Fibroblast of upper back skin (primary cell): Measurements from ENCODE around the gene F8.
"Not testable (repeated sequence)": the region's sequence is repeated elsewhere in the genome, so short reads cannot be mapped to it uniquely, and the experiment has no call there.

Experiments used
- DNase-seq: peaks from one replicate; pipeline ENCODE4 v3.0.0-alpha.2; 2013

The F8 gene

DNA sequence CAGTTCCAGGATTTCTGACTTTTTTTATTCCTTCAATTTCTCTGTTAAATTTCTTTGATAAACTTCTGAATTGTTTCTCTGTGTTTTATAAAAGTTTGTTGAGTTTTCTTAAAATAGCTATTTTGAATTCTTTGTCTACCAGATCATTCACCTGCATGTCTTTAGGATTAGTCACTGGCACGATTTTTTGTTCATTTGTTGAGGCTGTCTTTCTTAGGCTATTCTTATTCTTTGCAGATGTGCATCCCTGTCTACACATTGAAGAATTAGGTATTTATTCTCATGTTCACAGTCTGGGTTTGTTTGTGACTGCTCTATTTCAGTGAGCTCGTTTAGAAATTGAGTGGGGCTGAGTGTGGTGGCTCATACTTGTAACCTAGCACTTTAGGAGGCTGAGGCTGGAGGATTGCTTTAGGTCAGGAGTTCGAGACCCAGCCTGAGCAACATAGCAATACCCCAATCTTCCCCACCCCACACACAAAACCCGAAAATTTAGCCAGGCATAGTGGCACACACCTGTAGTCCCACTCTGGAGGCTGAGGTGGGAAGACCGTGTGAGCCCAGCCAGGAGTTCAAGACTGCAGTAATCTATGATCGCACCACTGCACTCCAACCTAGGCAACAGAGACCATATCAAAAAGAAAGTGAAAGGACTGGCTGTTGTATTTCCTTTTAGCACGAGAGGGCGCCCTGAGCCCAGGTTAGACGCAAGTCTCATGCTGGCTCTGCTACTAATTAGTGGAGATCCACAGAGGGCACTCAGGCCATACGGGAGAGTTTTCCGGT, 42.0 kb downstream of the F8 start:
- DNase-seq = peak; percentile 63

DNA sequence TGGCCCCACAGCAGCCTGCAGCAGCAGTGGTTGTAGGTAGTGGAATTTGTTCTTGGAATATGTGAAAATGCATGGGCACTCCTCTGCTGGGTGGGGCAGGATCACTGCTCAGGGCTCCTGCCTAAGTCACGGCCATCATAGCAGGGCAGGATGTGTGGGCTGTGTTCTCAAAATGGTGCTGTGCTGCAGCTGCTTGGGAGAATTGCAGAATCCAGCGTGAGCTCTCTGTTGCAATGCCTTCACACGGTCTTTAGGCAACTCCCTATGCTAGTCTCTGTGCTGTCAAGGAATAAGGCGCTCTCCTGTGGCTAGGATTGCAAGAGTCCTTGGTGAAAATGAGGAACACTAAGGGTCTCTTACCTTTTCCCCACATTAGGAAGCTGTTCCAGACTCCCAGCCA, 42.9 kb downstream of the F8 start:
- no peak for DNase-seq

DNA sequence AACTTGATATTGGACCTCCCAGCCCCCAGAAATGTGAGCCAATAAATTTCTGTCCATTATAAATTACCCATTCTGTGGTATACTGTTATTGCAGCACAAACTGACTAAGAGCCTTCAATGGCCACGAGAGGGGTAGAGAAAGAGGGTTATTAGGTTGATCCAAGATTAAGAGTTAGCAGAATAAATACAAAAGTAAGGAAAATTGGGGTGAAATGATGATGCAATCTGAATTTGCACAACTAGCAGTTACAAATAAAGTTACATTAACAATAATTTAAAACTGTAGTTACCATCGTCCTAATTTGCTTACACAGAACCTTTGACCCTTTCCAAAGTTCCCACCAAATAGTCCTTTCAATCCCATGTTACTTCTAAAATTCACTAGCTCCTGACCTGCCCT, 54.2 kb downstream of the F8 start:
- DNase-seq = no peak

DNA sequence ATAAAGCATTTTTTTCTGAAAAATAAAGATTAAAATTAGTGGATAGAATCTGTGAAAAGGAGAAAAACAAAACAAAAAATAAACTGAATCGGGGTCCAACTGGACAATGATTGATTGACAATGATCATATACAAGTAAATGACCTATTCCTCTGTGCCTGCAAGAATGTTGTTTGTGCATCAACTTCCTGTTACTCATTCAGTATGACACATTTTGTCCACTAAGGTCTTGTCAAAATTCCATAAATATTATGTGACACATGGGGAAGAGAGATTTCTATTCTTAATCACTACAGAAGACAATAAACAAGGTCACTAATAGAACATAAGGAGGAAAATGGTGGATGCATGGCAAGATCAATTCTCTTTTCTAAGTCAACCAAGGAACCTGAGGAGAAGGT, 54.9 kb downstream of the F8 start:
- DNase-seq = no peak

DNA sequence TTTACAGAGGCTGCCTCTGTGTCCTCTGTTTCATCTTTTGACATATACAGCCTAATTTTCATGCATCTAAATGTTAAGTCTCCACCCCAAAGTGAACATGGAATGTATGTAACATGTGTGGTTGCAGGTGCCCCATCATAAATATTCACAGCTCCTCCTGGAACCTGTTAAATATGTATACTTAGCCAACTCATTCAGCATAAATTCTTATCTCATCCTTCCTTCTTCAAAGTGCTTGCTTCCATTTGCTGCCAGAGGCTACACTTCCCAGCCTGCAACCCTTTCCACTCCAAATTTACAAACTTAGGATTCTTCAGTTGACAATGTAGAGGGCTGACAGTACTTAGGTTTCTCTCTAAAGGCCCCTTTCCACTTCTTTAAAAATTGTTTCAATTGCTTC, 60.6 kb downstream of the F8 start:
- DNase-seq = no peak

DNA sequence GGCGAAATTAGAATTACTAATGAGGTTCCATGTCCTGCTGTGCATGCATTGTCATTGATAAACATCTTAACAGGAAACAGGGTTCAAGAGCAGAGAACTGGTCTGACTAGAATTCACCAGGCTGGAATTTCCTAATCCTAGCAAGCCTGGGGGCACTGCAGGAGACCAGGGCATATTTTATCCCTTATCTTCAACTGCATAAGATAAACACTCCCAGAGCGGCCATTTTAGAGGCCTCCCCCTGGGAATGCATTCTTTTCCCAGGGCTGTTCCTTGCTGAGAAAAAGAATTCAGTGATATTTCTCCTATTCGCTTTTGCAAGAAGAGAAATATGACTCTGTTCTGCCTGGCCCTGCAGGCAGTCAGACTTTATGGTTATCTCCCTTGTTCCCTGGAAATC, 66.7 kb downstream of the F8 start:
- DNase-seq = not testable (repeated sequence)

DNA sequence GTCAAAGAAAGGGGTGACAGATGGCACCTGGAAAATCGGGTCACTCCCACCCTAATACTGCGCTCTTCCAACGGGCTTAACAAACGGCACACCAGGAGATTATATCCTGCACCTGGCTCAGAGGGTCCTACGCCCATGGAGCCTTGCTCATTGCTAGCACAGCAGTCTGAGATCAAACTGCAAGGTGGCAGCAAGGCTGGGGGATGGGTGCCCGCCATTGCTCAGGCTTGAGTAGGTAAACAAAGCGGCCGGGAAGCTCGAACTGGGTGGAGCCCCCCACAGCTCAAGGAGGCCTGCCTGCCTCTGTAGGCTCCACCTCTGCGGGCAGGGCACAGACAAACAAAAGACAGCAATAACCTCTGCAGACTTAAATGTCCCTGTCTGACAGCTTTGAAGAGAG, 83.3 kb downstream of the F8 start:
- DNase-seq = not testable (repeated sequence)

DNA sequence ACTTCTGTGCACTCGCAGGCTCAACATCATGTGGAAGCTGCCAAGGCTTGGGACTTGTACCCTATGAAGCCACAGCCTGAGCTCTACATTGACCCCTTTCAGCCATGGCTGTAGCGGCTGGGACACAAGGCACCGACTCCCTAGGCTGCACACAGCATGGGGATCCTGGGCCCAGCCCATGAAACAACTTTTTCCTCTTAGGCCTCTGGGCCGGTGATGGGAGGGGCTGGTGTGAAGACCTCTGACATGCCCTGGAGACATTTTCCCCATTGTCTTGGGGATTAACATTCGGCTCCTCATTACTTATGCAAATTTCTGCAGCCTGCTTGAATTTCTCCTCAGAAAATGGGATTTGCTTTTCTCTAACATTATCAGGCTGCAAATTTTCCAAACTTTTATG, 97.8 kb downstream of the F8 start:
- not testable (repeated sequence) for DNase-seq

DNA sequence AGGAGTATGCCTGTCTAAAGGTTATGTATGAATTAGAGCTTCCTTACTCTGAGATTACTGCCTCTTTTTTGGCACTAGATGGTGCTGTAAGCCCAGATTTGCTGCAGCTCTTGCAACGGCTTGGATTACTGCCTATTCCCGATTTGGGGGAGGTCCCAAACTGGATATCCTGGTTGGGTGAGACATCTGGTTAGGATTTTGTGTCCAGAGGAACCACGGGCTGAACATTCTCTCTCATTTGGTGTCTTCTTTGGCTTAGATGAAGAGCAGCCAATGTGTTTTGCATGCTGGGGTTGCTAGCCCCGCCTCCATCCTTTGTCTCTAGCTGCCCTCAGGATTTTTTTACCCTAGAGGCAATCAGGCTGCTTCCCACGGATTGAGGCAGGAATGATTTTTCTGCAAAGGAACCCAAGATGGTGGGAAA, 104.5 kb downstream of the F8 start:
- peak; percentile 89 for DNase-seq

DNA sequence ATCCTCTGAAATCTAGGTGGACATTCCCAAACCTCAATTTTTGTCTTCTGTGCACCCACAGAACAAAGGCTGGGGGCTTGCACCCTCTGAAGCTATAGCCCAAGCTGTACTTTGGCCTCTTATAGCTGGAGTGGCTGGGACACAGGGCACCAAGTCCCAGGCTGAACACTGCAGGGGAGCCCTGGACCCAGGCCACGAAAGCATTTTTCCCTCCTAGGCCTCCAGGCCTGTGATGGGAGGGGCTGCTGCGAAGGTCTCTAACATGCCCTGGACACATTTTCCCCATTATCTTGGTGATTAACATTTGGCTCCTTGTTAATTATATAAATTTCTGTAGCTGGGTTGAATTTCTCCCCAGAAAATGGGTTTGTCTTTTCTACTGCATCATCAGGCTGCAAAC, 108.5 kb downstream of the F8 start:
- no peak for DNase-seq

DNA sequence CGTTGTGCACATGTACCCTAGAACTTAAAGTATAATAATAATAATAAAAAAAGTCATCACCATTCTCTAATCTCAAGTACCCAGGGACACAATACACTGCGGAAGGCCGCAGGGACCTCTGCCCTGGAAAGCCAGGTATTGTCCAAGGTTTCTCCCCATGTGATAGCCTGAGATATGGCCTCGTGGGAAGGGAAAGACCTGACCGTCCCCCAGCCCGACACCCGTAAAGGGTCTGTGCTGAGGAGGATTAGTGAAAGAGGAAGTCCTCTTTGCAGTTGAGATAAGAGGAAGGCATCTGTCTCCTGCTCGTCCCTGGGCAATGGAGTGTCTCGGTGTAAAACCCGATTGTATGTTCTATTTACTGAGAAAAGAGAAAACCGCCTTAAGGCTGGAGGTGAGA, 112.0 kb downstream of the F8 start:
- not testable (repeated sequence) for DNase-seq

DNA sequence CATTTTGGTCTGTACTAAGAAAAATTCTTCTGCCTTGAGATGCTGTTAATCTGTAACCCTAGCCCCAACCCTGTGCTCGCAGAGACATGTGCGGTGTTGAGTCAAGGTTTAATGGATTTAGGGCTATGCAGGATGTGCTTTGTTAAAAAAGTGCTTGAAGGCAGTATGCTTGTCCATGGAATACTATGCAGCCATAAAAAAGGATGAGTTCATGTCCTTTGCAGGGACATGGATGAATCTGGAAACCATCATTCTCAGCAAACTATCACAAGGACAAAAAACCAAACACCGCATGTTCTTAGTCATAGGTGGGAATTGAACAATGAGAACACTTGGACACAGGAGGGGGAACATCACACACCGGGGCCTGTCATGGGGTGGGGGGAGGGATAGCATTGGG, 112.5 kb downstream of the F8 start:
- DNase-seq = not testable (repeated sequence)

DNA sequence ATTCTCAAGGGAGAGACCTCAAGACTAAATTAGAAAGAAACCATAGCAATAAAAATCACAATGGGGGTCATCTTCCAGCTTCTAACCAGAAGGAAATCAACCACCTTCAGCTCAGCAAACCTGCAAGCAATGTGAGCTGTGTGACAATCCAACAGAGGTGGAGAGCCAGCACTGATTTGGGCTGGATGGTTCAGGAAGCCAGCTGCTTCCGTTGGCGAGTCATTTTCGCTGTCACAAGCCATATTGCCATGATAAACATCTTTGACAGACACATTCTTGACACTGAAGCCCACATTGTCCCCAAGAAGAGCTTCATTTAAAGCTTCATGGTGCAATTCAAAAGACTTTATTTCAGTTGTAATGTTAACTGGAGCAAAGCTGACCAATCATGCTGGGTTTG, 113.7 kb downstream of the F8 start:
- DNase-seq = no peak

DNA sequence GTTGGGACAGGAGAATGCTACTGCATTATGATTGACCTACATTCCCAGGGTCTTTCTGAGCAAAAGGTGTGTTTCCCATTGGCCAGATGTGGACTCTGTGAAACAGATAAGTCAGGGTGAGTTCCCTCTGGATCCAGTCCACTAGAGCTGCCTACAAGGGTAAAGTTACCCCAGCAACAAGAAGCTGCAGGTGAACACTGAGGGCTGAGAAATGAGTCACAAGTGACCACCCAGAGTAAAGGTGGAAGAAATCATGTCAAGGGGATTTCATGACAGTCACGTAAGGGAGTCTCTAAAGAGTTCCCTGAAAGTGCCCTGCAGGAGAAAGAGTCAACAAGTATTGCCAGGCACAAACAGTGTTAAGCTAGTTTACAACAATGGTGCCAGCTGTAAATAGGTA, 120.1 kb downstream of the F8 start:
- DNase-seq = no peak

DNA sequence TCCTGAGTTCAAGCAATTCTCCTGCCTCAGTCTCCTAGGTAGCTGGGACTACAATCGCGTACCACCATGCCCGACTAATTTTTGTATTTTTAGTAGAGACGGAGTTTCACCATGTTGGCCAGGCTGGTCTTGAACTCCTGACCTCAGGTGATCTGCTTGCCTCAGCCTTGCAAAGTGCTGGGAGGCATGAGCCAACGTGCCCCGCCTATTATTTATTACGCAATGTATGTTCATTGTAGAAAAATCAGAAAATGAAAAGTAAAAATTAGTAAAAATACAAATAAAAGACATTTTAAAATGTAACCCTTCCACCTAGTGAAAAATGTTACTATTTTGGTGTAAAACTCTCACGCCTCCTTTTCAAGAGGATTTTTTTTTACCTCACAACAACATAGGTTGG, 122.2 kb downstream of the F8 start:
- DNase-seq = no peak

DNA sequence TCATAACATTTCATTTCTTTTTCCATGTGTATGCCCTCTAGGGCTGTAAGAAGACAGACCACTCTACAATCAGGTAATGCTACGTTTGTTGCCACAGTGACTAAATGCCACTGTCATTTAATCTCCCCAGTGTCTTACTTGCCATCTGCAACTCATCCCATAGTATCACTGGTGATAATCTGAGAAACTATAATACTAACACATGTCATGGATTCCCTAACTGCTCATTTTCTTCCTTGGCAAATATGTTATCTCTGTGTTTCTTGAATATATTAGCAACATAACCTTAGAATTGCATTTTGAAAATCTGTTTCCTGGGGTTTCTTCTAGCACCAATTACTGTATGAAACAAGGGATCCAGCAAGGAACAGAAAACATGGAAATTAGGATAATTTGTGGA, 130.2 kb downstream of the F8 start:
- DNase-seq = no peak

DNA sequence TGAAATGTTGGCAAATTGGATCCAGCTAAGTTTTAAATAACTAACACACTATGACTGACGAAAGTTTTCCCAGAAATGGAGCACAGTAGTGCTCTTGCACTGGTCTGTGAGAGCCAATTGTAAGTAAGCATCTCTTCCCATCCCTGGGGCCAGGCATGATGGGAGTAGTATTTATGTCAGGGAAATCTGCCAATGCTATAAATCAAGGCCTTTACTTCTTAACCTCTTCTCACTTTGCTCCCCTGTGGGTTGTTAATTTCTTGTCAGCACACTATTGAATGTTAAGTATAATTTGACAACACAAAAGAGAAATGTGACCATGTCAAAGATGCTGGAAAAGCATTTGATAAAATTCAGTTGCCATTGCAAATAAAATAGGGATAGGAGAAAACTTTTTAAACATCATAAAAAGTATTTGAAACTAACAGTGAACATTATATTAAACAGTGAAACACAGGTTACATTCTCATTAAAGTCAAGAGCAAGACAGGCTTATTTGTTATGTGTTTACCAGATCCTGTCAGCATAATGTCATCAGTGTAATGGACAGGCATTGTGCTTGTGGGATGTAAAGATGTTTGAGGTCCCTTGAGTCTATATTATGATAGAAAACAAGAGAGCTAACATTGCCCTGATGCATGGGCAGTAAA, 131.4 kb downstream of the F8 start:
- peak; percentile 3 for DNase-seq

DNA sequence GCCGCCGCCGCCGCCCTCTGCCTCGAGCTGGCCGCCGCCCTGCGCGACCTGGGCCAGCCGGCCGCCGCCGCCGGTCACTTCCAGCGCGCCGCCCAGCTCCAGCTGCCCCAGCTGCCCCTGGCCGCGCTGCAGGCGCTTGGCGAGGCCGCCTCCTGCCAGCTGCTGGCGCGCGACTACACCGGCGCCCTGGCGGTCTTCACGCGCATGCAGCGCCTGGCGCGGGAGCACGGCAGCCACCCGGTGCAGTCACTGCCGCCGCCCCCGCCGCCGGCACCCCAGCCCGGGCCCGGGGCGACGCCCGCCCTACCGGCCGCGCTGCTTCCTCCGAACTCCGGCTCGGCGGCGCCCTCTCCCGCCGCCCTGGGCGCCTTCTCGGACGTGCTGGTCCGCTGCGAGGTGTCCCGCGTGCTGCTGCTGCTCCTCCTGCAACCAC, 135.7 kb downstream of the F8 start:
- not testable (repeated sequence) for DNase-seq

DNA sequence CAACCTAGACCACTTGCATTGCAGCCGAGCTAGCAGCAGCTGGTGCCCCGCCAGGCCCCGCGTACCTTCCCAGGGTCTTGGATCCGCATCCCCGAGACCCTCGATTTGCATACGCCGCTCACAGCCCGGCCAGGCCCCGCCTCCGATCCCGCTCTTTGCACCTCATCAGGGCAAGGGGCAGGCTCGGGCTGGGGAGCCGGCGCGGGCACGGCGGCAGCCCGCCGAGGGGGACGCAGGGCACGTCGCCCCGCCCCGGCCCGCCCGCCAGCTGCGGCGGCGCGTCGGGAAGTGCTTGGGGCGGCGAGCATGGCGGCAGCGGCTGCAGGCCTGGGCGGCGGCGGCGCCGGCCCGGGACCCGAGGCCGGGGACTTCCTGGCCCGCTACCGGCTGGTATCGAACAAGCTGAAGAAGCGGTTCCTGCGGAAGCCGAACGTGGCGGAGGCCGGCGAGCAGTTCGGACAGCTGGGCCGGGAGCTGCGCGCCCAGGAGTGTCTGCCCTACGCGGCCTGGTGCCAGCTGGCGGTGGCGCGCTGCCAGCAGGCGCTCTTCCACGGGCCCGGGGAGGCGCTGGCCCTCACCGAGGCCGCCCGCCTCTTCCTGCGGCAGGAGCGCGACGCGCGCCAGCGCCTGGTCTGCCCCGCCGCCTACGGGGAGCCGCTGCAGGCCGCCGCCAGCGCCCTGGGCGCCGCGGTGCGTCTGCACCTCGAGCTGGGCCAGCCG, 136.3 kb downstream of the F8 start, which contains the start of gene F8A1:
Gene F8A1, plus strand, starts transcription at position 287 of the 720 bp plus-strand sequence. Its CDS starts 20 bp downstream, at position 307.
- DNase-seq = not testable (repeated sequence)

DNA sequence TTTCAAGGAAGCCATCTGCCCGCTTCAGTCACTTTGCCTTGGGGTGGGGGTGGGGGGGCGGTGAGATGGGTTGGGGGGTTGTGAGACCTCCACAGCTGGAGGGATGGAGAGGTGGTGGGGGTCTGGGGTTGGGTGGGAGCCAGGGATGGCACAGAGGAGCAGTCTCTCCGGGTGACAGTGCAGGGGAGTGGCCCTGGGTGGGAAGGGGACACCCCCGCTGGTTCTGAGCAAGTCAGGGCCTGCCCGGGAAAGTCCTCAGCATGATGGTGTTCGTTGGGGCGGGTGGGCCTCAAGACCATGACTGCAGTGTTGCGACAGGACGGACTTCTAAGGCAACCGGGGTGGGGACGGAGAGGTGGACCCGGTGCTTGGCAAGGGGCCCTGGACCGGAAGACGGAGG, 137.0 kb downstream of the F8 start:
- DNase-seq = not testable (repeated sequence)

DNA sequence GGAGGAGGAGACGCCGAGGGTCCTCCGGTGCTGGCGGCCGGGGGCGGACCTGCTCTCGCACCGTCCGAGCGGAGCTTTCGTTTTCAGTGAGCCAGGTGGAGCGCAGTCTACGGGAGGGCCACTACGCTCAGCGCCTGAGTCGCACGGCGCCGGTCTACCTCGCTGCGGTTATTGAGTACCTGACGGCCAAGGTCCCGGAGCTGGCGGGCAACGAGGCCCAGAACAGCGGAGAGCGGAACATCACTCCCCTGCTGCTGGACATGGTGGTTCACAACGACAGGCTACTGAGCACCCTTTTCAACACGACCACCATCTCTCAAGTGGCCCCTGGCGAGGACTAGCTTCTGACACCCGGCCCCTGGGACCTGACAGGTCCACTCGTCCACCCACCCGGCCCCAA, 137.5 kb downstream of the F8 start:
- DNase-seq = not testable (repeated sequence)

DNA sequence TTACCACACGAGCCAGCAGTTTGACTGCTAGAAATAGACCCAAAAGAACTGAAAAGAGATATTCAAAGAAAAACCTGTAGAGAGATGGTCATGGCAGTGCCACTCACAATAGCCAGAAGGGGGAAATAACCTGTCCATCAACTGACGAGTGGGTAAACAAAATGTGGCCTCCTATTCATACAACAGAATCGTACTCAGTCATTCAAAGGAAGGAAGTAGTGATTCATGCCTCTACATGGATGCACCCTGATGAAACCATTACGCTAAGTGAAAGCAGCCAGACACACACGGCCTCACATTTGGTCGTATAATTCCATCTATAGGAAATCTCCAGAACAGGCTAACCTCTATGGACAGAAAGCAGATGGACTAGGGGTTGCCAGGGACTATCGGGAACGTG, 138.5 kb downstream of the F8 start:
- not testable (repeated sequence) for DNase-seq

DNA sequence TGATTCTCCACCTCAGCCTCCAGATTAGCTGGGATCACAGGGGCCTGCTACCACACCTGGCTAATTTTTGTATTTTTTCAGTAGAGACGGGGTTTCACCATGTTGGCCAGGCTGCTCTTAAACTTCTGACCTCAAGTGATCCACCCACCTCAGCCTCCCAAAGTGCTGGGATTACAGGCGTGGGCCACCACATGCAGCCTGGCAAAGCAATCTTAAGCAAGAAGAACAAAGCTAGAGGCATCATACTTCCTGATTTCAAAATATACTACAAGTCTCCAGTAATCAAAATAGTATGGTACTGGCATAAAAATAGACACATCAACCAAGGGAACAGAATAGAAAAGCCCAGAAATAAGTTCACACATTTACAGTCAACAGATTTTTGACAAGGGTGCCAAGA, 149.2 kb downstream of the F8 start:
- DNase-seq = no peak

DNA sequence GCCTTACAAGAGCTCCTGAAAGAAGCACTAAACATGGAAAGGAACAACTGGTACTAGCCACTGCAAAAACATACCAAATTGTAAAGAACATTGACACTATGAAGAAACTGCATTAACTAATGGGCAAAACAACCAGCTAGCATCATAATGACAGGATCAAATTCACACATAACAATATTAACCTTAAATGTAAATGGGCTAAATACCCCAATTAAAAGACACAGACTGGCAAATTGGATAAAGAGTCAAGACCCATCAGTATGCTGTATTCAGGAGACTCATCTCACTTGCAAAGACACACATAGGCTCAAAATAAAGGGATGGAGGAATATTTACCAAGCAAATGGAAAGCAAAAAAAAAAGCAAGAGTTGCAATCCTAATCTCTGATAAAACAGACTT, 154.0 kb downstream of the F8 start:
- not testable (repeated sequence) for DNase-seq
